Activated CD8-positive, alpha-beta memory T cell treated with anti-CD3 and anti-CD28 coated beads, Interleukin-2, amount 10 ng/mL, durations not matched to agents 7 days and 5 days (primary cell): ENCODE data around the gene CRACDL. TPM values are rescaled to one million over a fixed set of nuclear protein-coding genes. Genes with fewer than 3 reads are reported as not detected.
A peak's percentile ranks its signal among the peaks of the same experiment; 100 is the strongest.

Experiments
- ATAC-seq: fragments of 150-1000 bp; cut with Tn5 transposase; one replicate; pipeline ENCODE4 v1.10.0; 2021; ENCODE audit warnings: moderate library complexity
- CTCF ChIA-PET: fragments of 350-600 bp; sonication (Branson Sonifier 250); formaldehyde crosslinking; loops from one replicate; lab custom pipeline; 2021; ENCODE audit warnings: antibody characterized with exemption; lab: Charles Lee
- DNase-seq: peaks from one replicate; pipeline ENCODE4 v3.0.0-alpha.2; 2020
- H3K27ac Mint-ChIP-seq: one replicate; pipeline ENCODE4 v1.8.0; 2021; ENCODE audit warnings: mild to moderate bottlenecking, mixed read lengths
- H3K27me3 Mint-ChIP-seq: one replicate; pipeline ENCODE4 v1.8.0; 2021; ENCODE audit warnings: mixed read lengths
- H3K36me3 Mint-ChIP-seq: one replicate; pipeline ENCODE4 v1.8.0; 2021; ENCODE audit warnings: mild to moderate bottlenecking, mixed read lengths
- H3K4me1 Mint-ChIP-seq: one replicate; pipeline ENCODE4 v1.8.0; 2021; ENCODE audit warnings: mixed read lengths
- H3K4me3 Mint-ChIP-seq: one replicate; pipeline ENCODE4 v1.8.0; 2021; ENCODE audit warnings: mild to moderate bottlenecking, moderate library complexity, mixed read lengths
- H3K9me3 Mint-ChIP-seq: one replicate; pipeline ENCODE4 v1.8.0; 2022; ENCODE audit warnings: low read depth, mixed read lengths
- total RNA-seq, 2 experiments: library from RNA; stranded (reverse); gene quantifications; one replicate each; pipeline ENCODE4 v1.2.3, GENCODE V29; 2021

The CRACDL gene
- total RNA-seq, 2 experiments from 2014 or later = 0.18 to 0.35 TPM

GRCh38 chr2:98749066-98749450, 187.0 kb downstream of the CRACDL start:
- H3K4me1 Mint-ChIP-seq = peaks cover 34% of the 10 kb centered on the region
- ATAC-seq = peak; percentile 35
- H3K27me3 Mint-ChIP-seq = no peaks in the 10 kb centered on the region
- peak overlapping the region; percentile 65 for H3K27ac Mint-ChIP-seq
- CTCF ChIA-PET = interaction anchor here (1.6 to 4.1 kb wide), 3 partner anchors 12 to 100 kb away, joined by 4 to 12 read pairs (median 6); no protein-coding TSS in a partner anchor
- H3K4me3 Mint-ChIP-seq = peak overlapping the region; percentile 20
- DNase-seq = no peak
- H3K9me3 Mint-ChIP-seq = peaks cover 3% of the 10 kb centered on the region
- H3K36me3 Mint-ChIP-seq = peaks cover 1% of the 10 kb centered on the region

GRCh38 chr2:98748292-98749065, 187.5 kb downstream of the CRACDL start:
- Mint-ChIP-seq H3K4me1 (peaks cover 36% of the 10 kb centered on the region), H3K36me3 (peaks cover 1% of the 10 kb centered on the region), H3K27me3 (no peaks in the 10 kb centered on the region), H3K9me3 (peaks cover 3% of the 10 kb centered on the region), H3K4me3 (peak overlapping the region; percentile 20), H3K27ac (peak overlapping the region; percentile 65)
- CTCF ChIA-PET = interaction anchor here (1.6 to 4.1 kb wide), 3 partner anchors 12 to 99 kb away, joined by 4 to 12 read pairs (median 6); no protein-coding TSS in a partner anchor
- ATAC-seq = peak; percentile 43
- no peak for DNase-seq

DNA sequence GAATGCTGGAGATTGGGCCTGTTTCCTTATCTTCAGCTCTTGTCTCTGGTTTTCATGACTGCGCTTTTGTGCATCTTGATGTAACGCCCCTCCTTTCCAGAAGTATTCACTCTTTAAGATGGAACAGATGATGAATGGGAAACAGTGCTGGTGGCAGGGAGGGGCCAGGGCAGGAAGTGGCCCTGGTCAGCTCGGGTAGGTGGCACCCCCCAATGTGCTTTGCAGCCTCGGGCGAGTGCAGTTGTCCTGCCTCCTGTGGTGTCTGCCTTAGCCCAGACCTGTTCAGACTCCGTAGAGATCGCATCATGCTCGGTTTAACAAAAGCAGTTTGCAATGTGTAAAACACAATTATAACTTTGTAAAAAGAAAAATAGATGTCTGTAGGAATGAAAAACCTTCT, 188.1 kb downstream of the CRACDL start:
- peak overlapping the region; percentile 65 for H3K27ac Mint-ChIP-seq
- peaks cover 1% of the 10 kb centered on the region for H3K36me3 Mint-ChIP-seq
- no peaks in the 10 kb centered on the region for H3K27me3 Mint-ChIP-seq
- DNase-seq = no peak
- peaks cover 36% of the 10 kb centered on the region for H3K4me1 Mint-ChIP-seq
- CTCF ChIA-PET = interaction anchor here (0.9 to 4.1 kb wide), 5 partner anchors 11 to 98 kb away, joined by 3 to 12 read pairs (median 4); no protein-coding TSS in a partner anchor
- peaks cover 3% of the 10 kb centered on the region for H3K9me3 Mint-ChIP-seq
- ATAC-seq = peak; percentile 72
- peak overlapping the region; percentile 20 for H3K4me3 Mint-ChIP-seq

- Mint-ChIP-seq H3K27ac (no peak overlapping the region), H3K36me3 (peaks cover 1% of the 10 kb centered on the region), H3K4me3 (no peak overlapping the region), H3K4me1 (peaks cover 40% of the 10 kb centered on the region), H3K27me3 (no peaks in the 10 kb centered on the region), H3K9me3 (peaks cover 3% of the 10 kb centered on the region)
- CTCF ChIA-PET = interaction anchor here (4.1 kb wide), 1 partner anchor 97 kb away, joined by 12 read pairs; no protein-coding TSS in a partner anchor
- no peak for DNase-seq
- ATAC-seq = no peak
These were observed 189.6 kb downstream of the CRACDL start for GRCh38 chr2:98746426-98746825.

DNA sequence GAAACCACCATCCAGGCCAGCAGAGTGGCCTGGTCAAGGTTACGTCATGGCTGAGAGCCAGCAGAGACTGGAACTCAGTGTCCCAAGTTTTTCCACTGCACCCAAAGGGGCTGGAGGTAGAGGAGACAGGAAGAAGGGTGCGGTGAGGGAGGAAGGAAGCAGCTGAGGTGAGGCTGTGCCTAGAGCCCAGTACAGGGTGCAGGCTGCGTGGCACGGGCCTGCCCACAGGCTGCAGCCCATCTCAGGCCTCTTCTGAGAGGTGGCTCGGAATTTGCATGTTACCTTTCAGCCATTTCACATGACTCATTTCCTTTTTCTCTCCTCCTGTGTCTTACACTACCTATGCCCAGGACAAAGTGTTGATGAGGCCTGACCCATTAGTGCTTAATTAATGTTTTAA, 191.4 kb downstream of the CRACDL start:
- H3K27me3 Mint-ChIP-seq = no peaks in the 10 kb centered on the region
- H3K9me3 Mint-ChIP-seq = peaks cover 3% of the 10 kb centered on the region
- peaks cover 1% of the 10 kb centered on the region for H3K36me3 Mint-ChIP-seq
- DNase-seq (no peak), ATAC-seq (no peak)
- H3K27ac Mint-ChIP-seq = no peak overlapping the region
- peaks cover 35% of the 10 kb centered on the region for H3K4me1 Mint-ChIP-seq
- H3K4me3 Mint-ChIP-seq = no peak overlapping the region
- CTCF ChIA-PET = interaction anchor here (1.4 to 1.9 kb wide), 2 partner anchors 14 to 23 kb away, joined by 4 to 7 read pairs; partner anchors contain the start of gene MGAT4A

Other genes with a start within 250 kb of the CRACDL start
- gene MGAT4A, start 205.1 kb downstream of the CRACDL start, total RNA-seq = 10 to 100 TPM; 57.4 to 72.0 TPM
- gene C2orf15, start 205.5 kb upstream of the CRACDL start, total RNA-seq = under 1 TPM; 0.47 to 0.58 TPM
- 1 to 10 TPM; 5.0 to 7.2 TPM for gene TSGA10, start 218.7 kb upstream of the CRACDL start, total RNA-seq
- 1 to 10 TPM; 5.3 to 7.2 TPM for gene LIPT1, start 218.7 kb upstream of the CRACDL start, total RNA-seq
- gene MITD1, start 244.8 kb upstream of the CRACDL start, total RNA-seq = 10 to 100 TPM; 57.4 to 63.1 TPM
- 10 to 100 TPM; 24.4 to 26.2 TPM for gene MRPL30, start 245.0 kb upstream of the CRACDL start, total RNA-seq